Measurements from ENCODE around the gene CDC42BPA.

DNA sequence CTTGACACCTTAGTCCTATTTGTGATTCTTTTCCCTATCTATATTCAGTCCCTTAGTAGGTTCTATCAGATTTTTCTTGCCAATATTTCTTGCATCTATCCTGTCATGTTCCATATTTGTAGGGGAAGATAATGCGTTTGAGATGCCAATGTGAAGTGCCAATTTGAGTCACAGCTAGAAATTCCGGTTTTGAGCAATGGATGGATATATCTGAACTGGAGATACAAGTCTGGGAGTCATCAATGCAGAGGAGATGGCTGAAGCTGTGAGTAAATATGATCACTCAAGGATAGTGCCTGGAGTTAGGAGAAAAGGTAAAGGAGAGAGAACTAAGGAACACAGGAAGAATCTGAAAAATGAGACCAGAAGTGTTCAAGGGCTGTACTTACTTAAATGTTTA is 284.4 kb downstream of the CDC42BPA start:
- TF ChIP-seq POLR2A (IDR thresholded peaks at IDR 0.05; ENCODE audit: low read depth, low read length) (no peak), TAF1 (IDR thresholded peaks at IDR 0.05; ENCODE audit: borderline replicate concordance, low read depth, low read length) (no peak), POLR2AphosphoS5 (IDR thresholded peaks at IDR 0.05; ENCODE audit: low read depth, low read length) (no peak)

Data from GM12892 (cell line).